T-cell (primary cell): ENCODE results near the gene AVP. TPM values are rescaled to one million over a fixed set of nuclear protein-coding genes. Genes with fewer than 3 reads are reported as not detected.

Experiments
- ATAC-seq, 4 experiments: fragments of 200-7000 bp in 3 of 4; fragments of 150-1000 bp in 1 of 4; cut with Tn5 transposase; replicated peaks in 1 of 4; 1 replicate in 3 of 4; 2 replicates in 1 of 4; pipeline ENCODE4 v1.10.0; 2021; ENCODE audit warnings: moderate library complexity in 3 of 4, mild to moderate bottlenecking in 2 of 4, moderate number of reproducible peaks in 1 of 4
- CTCF ChIA-PET, 2 donors: fragments of 300-600 bp; sonication (Branson Sonifier 250); formaldehyde crosslinking; loops; one replicate each; lab custom pipeline; 2022; ENCODE audit warnings: antibody characterized with exemption in 2 of 2; lab: Charles Lee
- POLR2A ChIA-PET, 2 donors: fragments of 300-600 bp; sonication (Branson Sonifier 250); formaldehyde crosslinking; loops; one replicate each; lab custom pipeline; 2022; ENCODE audit warnings: antibody characterized with exemption in 2 of 2; lab: Charles Lee
- DNase-seq, 35 experiments: peaks; one replicate each; pipeline versions ENCODE4 v3.0.0 to v3.0.0-alpha.2; 2013 to 2023
- H3K27ac ChIP-seq: one replicate; pipeline ENCODE4 v1.5.1; 2013; ENCODE audit warnings: low read length
- H3K27me3 ChIP-seq, 2 experiments: replicated peaks in 1 of 2; 1 replicate in 1 of 2; 2 replicates in 1 of 2; pipeline versions ENCODE4 v1.6.1 to v1.7.0; 2013; ENCODE audit warnings: low read length in 1 of 2, mixed read lengths in 1 of 2; ENCODE audit not compliant: control insufficient read depth in 2 of 2, insufficient read depth in 2 of 2; ENCODE audit errors: extremely low read depth in 1 of 2
- H3K36me3 ChIP-seq, 2 donors: 1 replicate in 1 of 2; 2 replicates in 1 of 2; pipeline versions ENCODE4 v1.6.1 to v1.7.0; 2013; ENCODE audit warnings: low read length in 1 of 2; ENCODE audit not compliant: control insufficient read depth in 2 of 2, insufficient read depth in 1 of 2; ENCODE audit errors: extremely low read depth in 1 of 2
- H3K4me1 ChIP-seq, 2 experiments: 1 replicate in 1 of 2; 2 replicates in 1 of 2; pipeline versions ENCODE4 v1.6.1 to v1.7.0; 2013; ENCODE audit warnings: low read length in 2 of 2, mixed read lengths in 1 of 2; ENCODE audit not compliant: insufficient read depth in 2 of 2, control insufficient read depth in 1 of 2; ENCODE audit errors: extremely low read depth in 1 of 2
- H3K4me3 ChIP-seq, 2 donors: 1 replicate in 1 of 2; 2 replicates in 1 of 2; pipeline versions ENCODE4 v1.5.1 to v1.7.0; 2013; ENCODE audit warnings: mild to moderate bottlenecking in 2 of 2, low read length in 1 of 2, moderate library complexity in 1 of 2; ENCODE audit not compliant: control insufficient read depth in 1 of 2; ENCODE audit errors: extremely low read depth in 1 of 2
- H3K9me3 ChIP-seq: 2 replicates; pipeline ENCODE4 v1.7.0; 2013
- H3K27ac Mint-ChIP-seq, 2 donors: one replicate each; pipeline ENCODE4 v1.8.0; 2020 to 2021; ENCODE audit warnings: mild to moderate bottlenecking in 2 of 2, mixed read lengths in 2 of 2
- H3K27me3 Mint-ChIP-seq, 2 donors: one replicate each; pipeline ENCODE4 v1.8.0; 2021 to 2022; ENCODE audit warnings: mixed read lengths in 2 of 2
- H3K36me3 Mint-ChIP-seq: one replicate; pipeline ENCODE4 v1.8.0; 2021; ENCODE audit warnings: mixed read lengths
- H3K4me1 Mint-ChIP-seq, 3 donors: one replicate each; pipeline ENCODE4 v1.8.0; 2020 to 2022; ENCODE audit warnings: mixed read lengths in 3 of 3, mild to moderate bottlenecking in 1 of 3
- H3K4me3 Mint-ChIP-seq, 3 donors: one replicate each; pipeline ENCODE4 v1.8.0; 2020 to 2022; ENCODE audit warnings: mild to moderate bottlenecking in 3 of 3, mixed read lengths in 3 of 3, moderate library complexity in 3 of 3
- H3K9me3 Mint-ChIP-seq, 3 donors: one replicate each; pipeline ENCODE4 v1.8.0; 2020 to 2022; ENCODE audit warnings: mixed read lengths in 3 of 3
- WGBS: methylation state at CpG from one replicate; pipeline ENCODE4 v1.1.5; 2013; ENCODE audit warnings: missing lambda C conversion rate; ENCODE audit not compliant: insufficient coverage; 5-methylcytosine and 5-hydroxymethylcytosine counted together
- total RNA-seq, 35 experiments: library from RNA in 6 of 35; stranded (reverse) in 6 of 35; fragments of 120-200 nt in 1 of 35; gene quantifications; one replicate each; pipeline versions ENCODE4 v1.2.1 to v1.2.4 and lab custom pipeline; 2013 to 2026

The AVP gene
- total RNA-seq, result 1 to 10 TPM in 1 of 5 donors, under 1 TPM in 2, not detected in 2; 0.44 to 1.6 (median 0.59) TPM
- total RNA-seq (2013), result not detected
- total RNA-seq (lab: John Stamatoyannopoulos, UW), result 0 to 0.61 (median 0.07) reads per million in 29 experiments

- Histone ChIP-seq H3K4me1 (peaks cover 0 to 13% of the 10 kb centered on the region in 2 experiments), H3K27me3 (peaks cover 0 to 47% of the 10 kb centered on the region in 2 experiments), H3K36me3 (no peaks in the 10 kb centered on the region), H3K9me3 (no peaks in the 10 kb centered on the region), H3K27ac (no peak within 1 kb of the TSS), H3K4me3 (no peak within 1 kb of the TSS)
- ChIA-PET POLR2A (no interaction called here), CTCF (no interaction called here)
- Mint-ChIP-seq H3K36me3 (no peaks in the 10 kb centered on the region), H3K27me3 (peaks cover 18 to 41% of the 10 kb centered on the region in 2 donors), H3K4me3 (peak within 1 kb of the TSS; percentile 37 to 78 (median 56)), H3K27ac (no peak within 1 kb of the TSS), H3K4me1 (peaks cover 7 to 15% (median 11%) of the 10 kb centered on the region in 3 donors), H3K9me3 (no peaks in the 10 kb centered on the region)
- 75% methylated on average over 28 of the region's 28 CpGs for WGBS
- DNase-seq, result no peak
- ATAC-seq, result no peak
Observed at GRCh38 chr20:3084283-3084985, at the start of gene AVP. AVP (minus strand) TSS chr20:3084724; CDS start chr20:3084674, 50 bp downstream.

GRCh38 chr20:3134151-3134550 lies 49.6 kb upstream of the AVP start:
- POLR2A ChIA-PET, result no interaction called here

GRCh38 chr20:3133155-3133554 lies 48.6 kb upstream of the AVP start:
- H3K9me3 ChIP-seq, result no peaks in the 10 kb centered on the region
- WGBS, result 100% methylated on average over 1 of the region's 2 CpGs
- H3K4me3 Mint-ChIP-seq, result no peak overlapping the region
- H3K9me3 Mint-ChIP-seq, result no peaks in the 10 kb centered on the region
- H3K36me3 Mint-ChIP-seq, result peaks cover 4% of the 10 kb centered on the region
- no peak overlapping the region for H3K27ac ChIP-seq
- no peaks in the 10 kb centered on the region for H3K4me1 ChIP-seq
- no peak overlapping the region for H3K27ac Mint-ChIP-seq
- ATAC-seq, result no peak
- H3K27me3 Mint-ChIP-seq, result no peaks in the 10 kb centered on the region
- no peak overlapping the region for H3K4me3 ChIP-seq
- H3K4me1 Mint-ChIP-seq, result peaks cover 1 to 13% (median 11%) of the 10 kb centered on the region in 3 donors
- ChIA-PET CTCF (interaction anchor here in 1 of 2 donors (0.5 to 0.6 kb wide), 2 partner anchors 264 to 825 kb away, joined by 3 to 4 read pairs; no protein-coding TSS in a partner anchor), POLR2A (interaction anchor here in 1 of 2 donors (0.5 kb wide), 1 partner anchor 190 kb away, joined by 6 read pairs; no protein-coding TSS in a partner anchor)
- H3K27me3 ChIP-seq, result no peaks in the 10 kb centered on the region
- DNase-seq, result no peak
- peaks cover 3 to 4% of the 10 kb centered on the region in 2 donors for H3K36me3 ChIP-seq

More at GRCh38 chr20:3134151-3134550, 49.6 kb upstream of the AVP start:
- Mint-ChIP-seq H3K36me3 (peaks cover 13% of the 10 kb centered on the region), H3K9me3 (no peaks in the 10 kb centered on the region), H3K27me3 (no peaks in the 10 kb centered on the region), H3K4me3 (no peak overlapping the region), H3K4me1 (peaks cover 11 to 18% (median 17%) of the 10 kb centered on the region in 3 donors), H3K27ac (no peak overlapping the region)
- no peaks in the 10 kb centered on the region for H3K27me3 ChIP-seq
- no peak overlapping the region for H3K27ac ChIP-seq
- H3K36me3 ChIP-seq, result peaks cover 3 to 10% of the 10 kb centered on the region in 2 donors
- H3K4me1 ChIP-seq, result no peaks in the 10 kb centered on the region
- no peak overlapping the region for H3K4me3 ChIP-seq
- DNase-seq (no peak), ATAC-seq (no peak)
- CTCF ChIA-PET, result no interaction called here
- WGBS, result 100% methylated on average over 2 of the region's 3 CpGs
- H3K9me3 ChIP-seq, result no peaks in the 10 kb centered on the region

DNA sequence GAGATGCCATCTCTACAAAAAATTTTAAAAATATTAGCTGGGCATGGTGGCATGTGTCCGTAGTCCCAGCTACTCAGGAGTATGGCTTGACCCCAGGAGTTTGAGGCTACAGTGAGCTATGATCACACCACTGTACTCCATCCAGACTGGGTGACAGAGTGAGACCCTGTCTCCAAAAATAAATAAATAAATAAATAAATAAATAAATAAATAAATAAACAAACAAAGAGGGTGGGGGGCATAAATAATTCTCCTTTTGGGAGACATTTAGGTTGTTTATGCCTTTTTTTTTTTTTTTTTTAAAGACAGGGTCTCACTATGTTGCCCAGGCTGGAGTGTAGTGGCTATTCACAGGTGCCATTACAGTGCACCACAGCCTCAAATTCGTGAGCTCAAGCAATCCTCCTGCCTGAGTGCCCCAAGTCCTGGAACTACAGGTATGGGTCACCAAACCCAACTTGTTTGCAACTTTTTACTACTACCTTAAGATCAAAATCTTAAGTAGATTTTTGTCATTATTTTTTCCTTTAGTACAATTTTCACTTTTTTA lies 45.6 kb upstream of the AVP start:
- H3K27ac Mint-ChIP-seq, result no peak overlapping the region
- H3K27me3 ChIP-seq, result no peaks in the 10 kb centered on the region
- H3K4me3 Mint-ChIP-seq, result no peak overlapping the region
- H3K27me3 Mint-ChIP-seq, result no peaks in the 10 kb centered on the region
- H3K4me1 Mint-ChIP-seq, result peaks cover 0 to 6% (median 6%) of the 10 kb centered on the region in 3 donors
- DNase-seq, result no peak
- H3K27ac ChIP-seq, result no peak overlapping the region
- H3K4me3 ChIP-seq, result no peak overlapping the region
- H3K9me3 Mint-ChIP-seq, result no peaks in the 10 kb centered on the region
- no peaks in the 10 kb centered on the region for H3K36me3 ChIP-seq
- WGBS, result no CpG with 5 or more reads among the region's 2 CpGs
- peaks cover 9% of the 10 kb centered on the region for H3K36me3 Mint-ChIP-seq
- no peak for ATAC-seq
- no peaks in the 10 kb centered on the region for H3K4me1 ChIP-seq
- ChIA-PET POLR2A (no interaction called here), CTCF (no interaction called here)
- H3K9me3 ChIP-seq, result no peaks in the 10 kb centered on the region

- 97% methylated on average over 3 of the region's 4 CpGs for WGBS
- H3K27ac Mint-ChIP-seq, result peak overlapping the region in 1 of 2 donors; percentile 17
Observed at GRCh38 chr20:3129094-3129493, 44.6 kb upstream of the AVP start.

GRCh38 chr20:3128275-3128984 lies 43.9 kb upstream of the AVP start:
- Histone ChIP-seq H3K9me3 (no peaks in the 10 kb centered on the region), H3K36me3 (no peaks in the 10 kb centered on the region), H3K4me1 (peaks cover 2 to 4% of the 10 kb centered on the region in 2 experiments), H3K27me3 (no peaks in the 10 kb centered on the region), H3K4me3 (no peak overlapping the region), H3K27ac (no peak overlapping the region)
- WGBS, result no CpG with 5 or more reads among the region's 8 CpGs
- no peak overlapping the region for H3K4me3 Mint-ChIP-seq
- peaks cover 0 to 2% (median 0%) of the 10 kb centered on the region in 3 donors for H3K9me3 Mint-ChIP-seq
- ChIA-PET CTCF (no interaction called here), POLR2A (no interaction called here)
- H3K36me3 Mint-ChIP-seq, result peaks cover 9% of the 10 kb centered on the region
- no peaks in the 10 kb centered on the region for H3K27me3 Mint-ChIP-seq
- ATAC-seq, result no peak
- no peak for DNase-seq
- H3K27ac Mint-ChIP-seq, result no peak overlapping the region
- H3K4me1 Mint-ChIP-seq, result peaks cover 4 to 13% (median 10%) of the 10 kb centered on the region in 3 donors

More at GRCh38 chr20:3129094-3129493, 44.6 kb upstream of the AVP start:
- ATAC-seq (no peak), DNase-seq (no peak)
- H3K9me3 Mint-ChIP-seq, result no peaks in the 10 kb centered on the region
- peaks cover 7% of the 10 kb centered on the region for H3K36me3 Mint-ChIP-seq
- Histone ChIP-seq H3K27ac (no peak overlapping the region), H3K4me3 (no peak overlapping the region), H3K9me3 (no peaks in the 10 kb centered on the region), H3K4me1 (no peaks in the 10 kb centered on the region), H3K36me3 (no peaks in the 10 kb centered on the region), H3K27me3 (no peaks in the 10 kb centered on the region)
- H3K4me3 Mint-ChIP-seq, result no peak overlapping the region
- H3K27me3 Mint-ChIP-seq, result no peaks in the 10 kb centered on the region
- ChIA-PET POLR2A (no interaction called here), CTCF (no interaction called here)
- H3K4me1 Mint-ChIP-seq, result peaks cover 0 to 8% (median 5%) of the 10 kb centered on the region in 3 donors
